Measurements from ENCODE around the gene TNC. TPM values are rescaled to one million over a fixed set of nuclear protein-coding genes. Genes with fewer than 3 reads are reported as not detected.

The TNC gene
- total RNA-seq, 4 donors from 2014 or later, result 4.8 to 47.0 (median 17.3) TPM

GRCh38 chr9:115148721-115149120 is 30.8 kb upstream of the TNC start:
- intact Hi-C loops (cut with DNase I; ENCODE audit: low total_unique reads), result no loop called here
- DNase-seq (ENCODE audit: low spot score in 2 of 2), result no peak
- no peak overlapping the region for H3K4me3 ChIP-seq (ENCODE audit: low read depth, poor library complexity, severe bottlenecking)
- 79 to 88% methylated on average over 3 of the region's 3 CpGs for WGBS, 2 donors
- TF ChIP-seq POLR2A (IDR thresholded peaks at IDR 0.05) (no peak), CTCF (IDR thresholded peaks at IDR 0.05) (no peak)

DNA sequence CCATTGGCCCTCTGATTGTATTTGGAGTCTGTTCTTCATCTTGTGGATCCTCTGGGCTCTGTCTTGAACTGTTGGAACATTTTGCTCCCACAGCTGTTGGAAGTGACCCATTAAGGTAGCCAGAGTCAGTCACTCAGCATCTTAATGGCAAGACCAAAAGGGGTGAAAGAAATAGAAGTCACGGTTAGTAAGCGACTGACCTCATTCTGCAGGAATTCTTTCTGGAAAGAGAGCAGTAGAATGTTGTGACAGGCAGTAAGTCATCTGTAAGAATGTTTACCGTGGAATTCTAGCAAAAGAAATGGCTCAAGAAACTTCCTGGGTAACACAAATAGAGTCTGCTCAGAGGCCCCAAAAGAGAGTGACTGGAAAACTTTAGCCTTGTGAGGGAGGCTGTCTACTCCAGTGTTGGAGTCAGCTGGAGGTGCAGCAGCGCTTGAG is 28.6 kb upstream of the TNC start:
- no peak overlapping the region for H3K4me3 ChIP-seq (ENCODE audit: low read depth, poor library complexity, severe bottlenecking)
- peak in 1 of 2 donors; percentile 32 for DNase-seq (ENCODE audit: low spot score in 2 of 2)
- intact Hi-C loops (cut with DNase I; ENCODE audit: low total_unique reads), result no loop called here
- WGBS, 2 donors, result 32 to 64% methylated on average over 4 of the region's 4 CpGs
- TF ChIP-seq POLR2A (IDR thresholded peaks at IDR 0.05) (no peak), CTCF (IDR thresholded peaks at IDR 0.05) (no peak)

DNA sequence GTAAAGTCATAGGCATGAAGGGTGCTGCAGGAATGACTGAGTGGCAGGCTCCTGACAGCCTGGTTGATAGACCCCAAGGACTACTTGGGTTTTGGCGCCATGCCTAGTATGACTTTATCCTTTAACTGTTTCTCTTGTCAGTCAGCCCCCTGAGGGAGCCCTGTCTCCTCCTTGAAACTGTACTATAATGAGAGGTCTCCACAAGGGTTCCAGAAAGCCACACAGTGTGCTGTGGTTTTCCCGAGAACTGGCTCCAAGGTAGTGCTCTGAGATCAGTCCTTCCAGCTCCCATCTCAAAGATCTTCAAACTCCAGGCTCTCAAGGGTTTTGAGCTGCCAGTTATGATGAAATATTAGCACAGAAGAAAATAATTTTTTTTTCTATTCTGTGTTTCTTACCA is 26.7 kb upstream of the TNC start:
- TF ChIP-seq POLR2A (IDR thresholded peaks at IDR 0.05) (no peak), CTCF (IDR thresholded peaks at IDR 0.05) (no peak)
- no peak overlapping the region for H3K4me3 ChIP-seq (ENCODE audit: low read depth, poor library complexity, severe bottlenecking)
- intact Hi-C loops (cut with DNase I; ENCODE audit: low total_unique reads), result no loop called here
- no peak for DNase-seq (ENCODE audit: low spot score in 2 of 2)
- 77 to 84% methylated on average over 2 of the region's 2 CpGs for WGBS, 2 donors

DNA sequence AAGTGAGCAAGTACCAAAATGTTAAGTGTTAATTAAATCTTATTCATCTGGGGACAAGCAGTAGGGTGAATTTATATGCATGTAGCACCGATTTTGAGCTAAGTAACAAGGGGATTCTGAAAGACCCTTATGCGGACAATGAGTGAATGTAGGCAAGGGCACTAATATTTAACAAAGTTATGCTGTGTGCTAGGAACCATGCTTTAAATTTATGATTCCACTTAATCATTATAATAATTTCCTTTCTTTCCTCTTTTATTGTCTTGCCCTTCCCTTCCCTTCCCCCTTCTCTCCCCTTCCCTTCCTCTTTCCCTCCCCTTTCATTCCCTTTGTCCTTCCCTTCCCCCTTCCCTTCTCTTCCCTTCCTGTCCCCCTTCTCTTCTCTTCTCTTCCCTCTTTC is 25.7 kb upstream of the TNC start:
- WGBS, 2 donors, result 40 to 74% methylated on average over 2 of the region's 2 CpGs
- no peak for DNase-seq (ENCODE audit: low spot score in 2 of 2)
- TF ChIP-seq CTCF (IDR thresholded peaks at IDR 0.05) (no peak), POLR2A (IDR thresholded peaks at IDR 0.05) (no peak)
- H3K4me3 ChIP-seq (ENCODE audit: low read depth, poor library complexity, severe bottlenecking), result no peak overlapping the region
- intact Hi-C loops (cut with DNase I; ENCODE audit: low total_unique reads), result no loop called here

DNA sequence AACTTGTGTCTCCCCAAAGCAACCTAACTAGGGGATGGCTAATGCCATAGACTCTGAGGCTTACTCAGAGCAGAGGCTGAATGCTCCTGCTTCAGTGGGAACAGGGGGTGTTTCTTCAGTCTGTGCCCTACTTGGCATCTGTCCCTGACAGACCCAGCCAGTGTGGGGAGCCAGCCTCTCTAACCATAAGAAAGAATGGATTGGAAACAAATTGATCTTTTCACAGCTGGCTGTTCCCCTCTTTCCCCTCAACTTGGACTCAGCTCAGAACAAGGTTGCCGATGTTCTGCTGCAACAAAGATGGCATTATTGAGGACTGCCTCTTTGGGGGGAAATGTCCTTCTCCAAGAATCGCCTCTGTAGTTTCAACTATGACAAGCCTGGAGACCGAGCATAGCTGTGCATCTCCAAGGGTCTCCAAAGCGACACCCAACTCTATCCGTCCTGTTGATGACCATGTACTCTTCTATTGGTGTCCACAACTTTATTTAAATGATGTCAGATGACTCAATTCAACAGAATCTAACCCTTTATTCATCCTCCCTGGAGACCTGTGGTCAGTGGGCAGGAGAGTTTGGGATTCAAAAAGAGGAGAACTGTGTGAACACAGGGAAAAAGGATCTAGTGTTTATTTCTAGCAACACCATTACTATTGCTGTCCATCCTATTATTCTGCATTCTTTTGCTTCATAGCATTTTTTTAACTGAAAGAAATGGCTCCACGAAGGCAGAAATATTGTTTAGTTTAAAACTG is 24.7 kb upstream of the TNC start:
- no peak for TF ChIP-seq CTCF (IDR thresholded peaks at IDR 0.05)
- no peak for TF ChIP-seq POLR2A (IDR thresholded peaks at IDR 0.05)
- no peak overlapping the region for H3K4me3 ChIP-seq (ENCODE audit: low read depth, poor library complexity, severe bottlenecking)
- no peak for DNase-seq (ENCODE audit: low spot score in 2 of 2)
- 89 to 91% methylated on average over 6 of the region's 6 CpGs for WGBS, 2 donors
- intact Hi-C loops (cut with DNase I; ENCODE audit: low total_unique reads), result no loop called here

GRCh38 chr9:115142090-115142489 is 24.1 kb upstream of the TNC start:
- DNase-seq (ENCODE audit: low spot score in 2 of 2), result no peak
- TF ChIP-seq CTCF (IDR thresholded peaks at IDR 0.05) (no peak), POLR2A (IDR thresholded peaks at IDR 0.05) (no peak)
- no peak overlapping the region for H3K4me3 ChIP-seq (ENCODE audit: low read depth, poor library complexity, severe bottlenecking)
- intact Hi-C loops (cut with DNase I; ENCODE audit: low total_unique reads), result no loop called here

Data from lower leg skin (tissue), 4 donors.